ENCODE results near the gene DNMBP. TPM values are rescaled to one million over a fixed set of nuclear protein-coding genes. Genes with fewer than 3 reads are reported as not detected.
"Not testable (repeated sequence)": the region's sequence is repeated elsewhere in the genome, so short reads cannot be mapped to it uniquely, and the experiment has no call there.

The DNMBP gene
- polyA plus RNA-seq, 2 of the 4 experiments (the other 2 are of a cell fraction) = 13.7 to 20.3 TPM

GRCh38 chr10:99869581-99870122, 140.1 kb downstream of the DNMBP start:
- ATAC-seq (no peak), DNase-seq (ENCODE audit: low read depth in 1 of 2, low spot score in 1 of 2) (no peak), FAIRE-seq (no peak)
- 82% methylated on average over 9 of the region's 9 CpGs for WGBS (ENCODE audit: missing lambda C conversion rate)
- no peak for TF ChIP-seq EHMT2 (IDR thresholded peaks at IDR 0.05; ENCODE audit: low read depth)
- TF ChIP-seq POLR2AphosphoS2 (conservative IDR thresholded peaks at IDR 0.05; ENCODE audit: low read length) = no peak
- TF ChIP-seq HEYL (CRISPR knock-in tag; IDR thresholded peaks at IDR 0.05) = no peak
- no peak for TF ChIP-seq MAX (IDR thresholded peaks at IDR 0.05)
- no peak for TF ChIP-seq ZC3H11A (IDR thresholded peaks at IDR 0.05)
- TF ChIP-seq MAFK (IDR thresholded peaks at IDR 0.05; ENCODE audit: partially characterized antibody) = no peak
- TF ChIP-seq RARB (CRISPR knock-in tag; IDR thresholded peaks at IDR 0.05) = no peak
- TF ChIP-seq HES2 (IDR thresholded peaks at IDR 0.05) = no peak
- TF ChIP-seq CTCF (IDR thresholded peaks at IDR 0.05) = no peak
- TF ChIP-seq GATA3 (IDR thresholded peaks at IDR 0.05; ENCODE audit: borderline replicate concordance) = no peak
- no peak for TF ChIP-seq MYC (IDR thresholded peaks at IDR 0.05; ENCODE audit: borderline replicate concordance, low read length)
- no peak for TF ChIP-seq HMGXB4 (CRISPR knock-in tag; IDR thresholded peaks at IDR 0.05; ENCODE audit: borderline replicate concordance)
- no peak for TF ChIP-seq JUNB (IDR thresholded peaks at IDR 0.05)
- TF ChIP-seq NFE2L2 (conservative IDR thresholded peaks at IDR 0.05; ENCODE audit: low read length) = no peak
- TF ChIP-seq PBX3 (IDR thresholded peaks at IDR 0.05) = no peak
- TF ChIP-seq EP300 (IDR thresholded peaks at IDR 0.05) = no peak
- Histone ChIP-seq H3K27ac (no peak overlapping the region), H3K4me1 (no peaks in the 10 kb centered on the region), H3K4me2 (no peak overlapping the region), H3K9me3 (peaks cover 10% of the 10 kb centered on the region; the same call in 1 of the 3 replicates), H3K4me3 (no peak overlapping the region)
- ChIA-PET CTCF (interaction anchor here (1.0 to 2.2 kb wide), 6 partner anchors 9 to 231 kb away, joined by 3 to 12 read pairs (median 5); no protein-coding TSS in a partner anchor), POLR2A (no interaction called here)

GRCh38 chr10:99867250-99867649, 142.5 kb downstream of the DNMBP start:
- ATAC-seq; DNase-seq (ENCODE audit: low read depth in 1 of 2, low spot score in 1 of 2); H3K4me2 ChIP-seq; H3K4me3 ChIP-seq; H3K27ac ChIP-seq; FAIRE-seq; POLR2A ChIA-PET; H3K4me1 ChIP-seq; H3K9me3 ChIP-seq: not testable (repeated sequence)
- CTCF ChIA-PET = interaction anchor here (0.6 to 1.8 kb wide), 5 partner anchors 10 to 178 kb away, joined by 3 to 7 read pairs (median 3); partner anchors contain the start of gene DNMBP
- 68% methylated on average over 3 of the region's 3 CpGs for WGBS (ENCODE audit: missing lambda C conversion rate)

GRCh38 chr10:99863535-99864240, 146.1 kb downstream of the DNMBP start:
- FAIRE-seq; ATAC-seq; H3K27ac ChIP-seq; H3K4me2 ChIP-seq; H3K4me3 ChIP-seq; H3K4me1 ChIP-seq; H3K9me3 ChIP-seq; DNase-seq (ENCODE audit: low read depth in 1 of 2, low spot score in 1 of 2); POLR2A ChIA-PET; TF ChIP-seq FOSL2 (IDR thresholded peaks at IDR 0.05): not testable (repeated sequence)
- 28% methylated on average over 9 of the region's 9 CpGs for WGBS (ENCODE audit: missing lambda C conversion rate)
- TF ChIP-seq FOSL2 (CRISPR knock-in tag; IDR thresholded peaks at IDR 0.05) = peak; percentile 37; the same call in 1 of the 2 replicates
- CTCF ChIA-PET = interaction anchor here (3.6 kb wide), 1 partner anchor 17 kb away, joined by 16 read pairs; no protein-coding TSS in a partner anchor
